HEK293T (cell line): Measurements from ENCODE around the gene DYRK2.

ENCODE experiments used
- ARNT ChIP-seq: fragments of 450-650 bp; IDR thresholded peaks from 2 replicates; pipeline ENCODE4 v1.6.1; 2017; ENCODE audit warnings: mild to moderate bottlenecking
- BHLHE40 ChIP-seq: fragments of 450-650 bp; IDR thresholded peaks from 2 replicates; pipeline ENCODE4 v1.6.1; 2016; ENCODE audit warnings: mild to moderate bottlenecking, moderate library complexity, borderline replicate concordance
- ELF4 ChIP-seq: fragments of 450-650 bp; IDR thresholded peaks from 2 replicates; pipeline ENCODE4 v1.6.1; 2017; ENCODE audit warnings: antibody characterized with exemption
- FOXK2 ChIP-seq: fragments of 450-650 bp; IDR thresholded peaks from 2 replicates; pipeline ENCODE4 v1.6.1; 2016; ENCODE audit warnings: mild to moderate bottlenecking
- FOXM1 ChIP-seq: fragments of 450-650 bp; IDR thresholded peaks from 2 replicates; pipeline ENCODE4 v1.6.1; 2017; ENCODE audit warnings: mild to moderate bottlenecking, borderline replicate concordance

DNA sequence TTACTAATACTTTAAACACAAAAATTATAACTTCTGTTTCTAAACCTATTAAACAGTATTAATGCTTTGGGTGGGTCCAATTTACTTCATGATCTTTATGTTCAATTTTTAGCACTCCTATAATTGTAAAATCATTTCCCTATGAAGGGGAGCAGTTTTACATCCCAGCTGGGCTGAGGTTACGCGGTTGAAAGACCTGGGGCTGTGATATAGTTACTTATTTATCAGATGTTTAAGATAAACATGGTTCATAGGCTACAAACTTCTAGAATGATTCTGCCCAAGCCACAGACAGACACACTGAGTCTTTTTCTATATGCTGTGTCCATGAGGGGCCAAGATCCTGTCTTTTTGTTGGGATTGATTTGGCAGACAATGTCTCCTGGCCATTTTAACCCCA lies 44.4 kb downstream of the DYRK2 start:
- TF ChIP-seq BHLHE40 (no peak), FOXM1 (no peak), ARNT (no peak), FOXK2 (no peak), ELF4 (no peak)
